Liver (tissue), 9 donors: Measurements from ENCODE around the gene RBM18. TPM values are rescaled to one million over a fixed set of nuclear protein-coding genes. Genes with fewer than 3 reads are reported as not detected.

Source experiments
- DNase-seq: peaks from one replicate; pipeline ENCODE4 v3.0.0-alpha.2; 2017; ENCODE audit warnings: low spot score
- H3K27ac ChIP-seq, 2 donors: one replicate each; pipeline ENCODE4 v1.7.0; 2013; ENCODE audit warnings: inconsistent platforms in 2 of 2, low read length in 2 of 2, control low read depth in 1 of 2, low read depth in 1 of 2, mild to moderate bottlenecking in 1 of 2
- H3K27me3 ChIP-seq, 4 donors: one replicate each; pipeline versions ENCODE4 v1.6.1 to v1.7.0; 2013; ENCODE audit warnings: low read length in 3 of 4, inconsistent platforms in 1 of 4, mild to moderate bottlenecking in 1 of 4, moderate library complexity in 1 of 4; ENCODE audit not compliant: control insufficient read depth in 4 of 4, insufficient read depth in 4 of 4
- H3K36me3 ChIP-seq, 4 donors: one replicate each; pipeline versions ENCODE4 v1.6.1 to v1.7.0; 2013; ENCODE audit warnings: low read length in 3 of 4, mild to moderate bottlenecking in 3 of 4, low read depth in 1 of 4, moderate library complexity in 1 of 4; ENCODE audit not compliant: control insufficient read depth in 4 of 4, insufficient read depth in 3 of 4
- H3K4me1 ChIP-seq, 4 donors: one replicate each; pipeline versions ENCODE4 v1.6.1 to v1.7.0; 2013; ENCODE audit warnings: low read length in 3 of 4, mild to moderate bottlenecking in 3 of 4, moderate library complexity in 1 of 4; ENCODE audit not compliant: control insufficient read depth in 4 of 4, insufficient read depth in 4 of 4
- H3K4me3 ChIP-seq, 3 donors: one replicate each; pipeline versions ENCODE4 v1.6.1 to v1.7.0; 2013; ENCODE audit warnings: low read length in 3 of 3, control low read depth in 1 of 3, low read depth in 1 of 3, mild to moderate bottlenecking in 1 of 3
- H3K9ac ChIP-seq, 2 donors: one replicate each; pipeline ENCODE4 v1.7.0; 2013; ENCODE audit warnings: low read length in 2 of 2, mild to moderate bottlenecking in 2 of 2, moderate library complexity in 2 of 2, control low read depth in 1 of 2, low read depth in 1 of 2
- H3K9me3 ChIP-seq, 4 donors: one replicate each; pipeline versions ENCODE4 v1.6.1 to v1.7.0; 2013; ENCODE audit warnings: low read length in 3 of 4; ENCODE audit not compliant: control insufficient read depth in 4 of 4
- EGR1 ChIP-seq, 2 donors: IDR thresholded peaks; 2 replicates each; pipeline ENCODE4 v1.6.1; 2016 to 2018; ENCODE audit warnings: antibody characterized with exemption in 2 of 2, low read depth in 2 of 2
- FOXA1 ChIP-seq: IDR thresholded peaks from 2 replicates; pipeline ENCODE4 v1.6.1; 2016; ENCODE audit warnings: antibody characterized with exemption
- FOXA2 ChIP-seq: IDR thresholded peaks from 2 replicates; pipeline ENCODE4 v1.6.1; 2016; ENCODE audit warnings: antibody characterized with exemption
- GABPA ChIP-seq, 2 donors: IDR thresholded peaks in 1 of 2; conservative IDR thresholded peaks in 1 of 2; 2 replicates each; pipeline ENCODE4 v1.6.1; 2016; ENCODE audit warnings: antibody characterized with exemption in 2 of 2, mild to moderate bottlenecking in 1 of 2, moderate library complexity in 1 of 2
- HNF4A ChIP-seq, 2 donors: conservative IDR thresholded peaks; 2 replicates each; pipeline ENCODE4 v1.6.1; 2016; ENCODE audit warnings: antibody characterized with exemption in 2 of 2, mild to moderate bottlenecking in 2 of 2
- JUND ChIP-seq, 2 donors: IDR thresholded peaks; 2 replicates each; pipeline ENCODE4 v1.6.1; 2016; ENCODE audit warnings: antibody characterized with exemption in 2 of 2
- NR2F2 ChIP-seq: IDR thresholded peaks from 2 replicates; pipeline ENCODE4 v1.6.1; 2016; ENCODE audit warnings: antibody characterized with exemption
- SP1 ChIP-seq: IDR thresholded peaks from 2 replicates; pipeline ENCODE4 v1.6.1; 2018; ENCODE audit warnings: antibody characterized with exemption, mild to moderate bottlenecking
- TAF1 ChIP-seq: conservative IDR thresholded peaks from 2 replicates; pipeline ENCODE4 v1.6.1; 2016; ENCODE audit warnings: antibody characterized with exemption, mild to moderate bottlenecking
- YY1 ChIP-seq: IDR thresholded peaks from 2 replicates; pipeline ENCODE4 v1.6.1; 2016; ENCODE audit warnings: antibody characterized with exemption, mild to moderate bottlenecking
- WGBS: extraction: QIAGEN DNeasy Blood & Tissue Kit; methylation state at CpG from one replicate; pipeline ENCODE4 v1.1.7; 2013; 5-methylcytosine and 5-hydroxymethylcytosine counted together
- polyA plus RNA-seq, 2 donors: library from polyadenylated mRNA; stranded (reverse) in 1 of 2; unstranded in 1 of 2; fragments of 200-250 nt in 1 of 2; fragments of >200 nt in 1 of 2; fragmentation: Nextera tagmentation in 1 of 2; extraction: Ambion mirVana in 1 of 2; gene quantifications; one replicate each; pipeline versions ENCODE4 v1.2.1 to v1.2.3, GENCODE V29; 2013 to 2015
- total RNA-seq, 2 donors: library from RNA; depleted of rRNA; stranded (reverse); fragments of >200 nt; gene quantifications; one replicate each; pipeline ENCODE4 v1.2.3, GENCODE V29; 2014
- TF ChIP-seq, protein P1 (sequence below): IDR thresholded peaks from 2 replicates; pipeline ENCODE4 v1.6.1; 2016; ENCODE audit warnings: antibody characterized with exemption
- TF ChIP-seq, protein P2 (sequence below): IDR thresholded peaks from 2 replicates; pipeline ENCODE4 v1.6.1; 2016; ENCODE audit warnings: antibody characterized with exemption
- TF ChIP-seq, protein P3 (sequence below): fragments of 150-350 bp; IDR thresholded peaks from 2 replicates; pipeline ENCODE4 v1.5.1; 2017; ENCODE audit warnings: improper control_type of control experiment, low read depth, low read length; ENCODE audit not compliant: missing input control
- donor health status: healthy.
- donor health status: healthy.
- donor health status: healthy.
- donor health status: healthy.
- donor health status: healthy.

RBM18 gene
- total and polyA plus RNA-seq, 4 donors = 3.4 to 7.7 (median 5.5) TPM

DNA sequence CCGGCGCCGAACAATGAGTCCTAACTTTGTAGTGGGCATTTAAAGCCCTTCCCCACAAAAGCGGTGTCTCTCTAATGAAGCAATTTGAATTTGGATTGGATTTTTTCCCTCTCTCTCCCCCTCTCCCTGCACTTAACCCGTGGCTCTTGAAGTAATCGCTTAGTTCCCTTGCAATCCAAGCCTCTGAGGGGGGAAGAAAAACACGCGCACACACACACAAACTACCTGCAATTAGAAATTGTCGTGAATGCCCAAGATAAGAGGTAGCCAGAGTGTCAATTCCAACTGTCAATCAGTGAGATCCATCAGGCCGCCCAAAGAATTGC is 37.1 kb downstream of the RBM18 start (continued):
- TF ChIP-seq, protein P1, sequence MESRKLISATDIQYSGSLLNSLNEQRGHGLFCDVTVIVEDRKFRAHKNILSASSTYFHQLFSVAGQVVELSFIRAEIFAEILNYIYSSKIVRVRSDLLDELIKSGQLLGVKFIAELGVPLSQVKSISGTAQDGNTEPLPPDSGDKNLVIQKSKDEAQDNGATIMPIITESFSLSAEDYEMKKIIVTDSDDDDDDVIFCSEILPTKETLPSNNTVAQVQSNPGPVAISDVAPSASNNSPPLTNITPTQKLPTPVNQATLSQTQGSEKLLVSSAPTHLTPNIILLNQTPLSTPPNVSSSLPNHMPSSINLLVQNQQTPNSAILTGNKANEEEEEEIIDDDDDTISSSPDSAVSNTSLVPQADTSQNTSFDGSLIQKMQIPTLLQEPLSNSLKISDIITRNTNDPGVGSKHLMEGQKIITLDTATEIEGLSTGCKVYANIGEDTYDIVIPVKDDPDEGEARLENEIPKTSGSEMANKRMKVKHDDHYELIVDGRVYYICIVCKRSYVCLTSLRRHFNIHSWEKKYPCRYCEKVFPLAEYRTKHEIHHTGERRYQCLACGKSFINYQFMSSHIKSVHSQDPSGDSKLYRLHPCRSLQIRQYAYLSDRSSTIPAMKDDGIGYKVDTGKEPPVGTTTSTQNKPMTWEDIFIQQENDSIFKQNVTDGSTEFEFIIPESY = no peak
- TF ChIP-seq GABPA (IDR thresholded peaks at IDR 0.05 in 1 of 2, conservative IDR thresholded peaks at IDR 0.05 in 1 of 2) = no peak
- TF ChIP-seq EGR1 (IDR thresholded peaks at IDR 0.05; ENCODE audit: low read depth in 2 of 2) = no peak
- no peak for TF ChIP-seq HNF4A (conservative IDR thresholded peaks at IDR 0.05)

DNA sequence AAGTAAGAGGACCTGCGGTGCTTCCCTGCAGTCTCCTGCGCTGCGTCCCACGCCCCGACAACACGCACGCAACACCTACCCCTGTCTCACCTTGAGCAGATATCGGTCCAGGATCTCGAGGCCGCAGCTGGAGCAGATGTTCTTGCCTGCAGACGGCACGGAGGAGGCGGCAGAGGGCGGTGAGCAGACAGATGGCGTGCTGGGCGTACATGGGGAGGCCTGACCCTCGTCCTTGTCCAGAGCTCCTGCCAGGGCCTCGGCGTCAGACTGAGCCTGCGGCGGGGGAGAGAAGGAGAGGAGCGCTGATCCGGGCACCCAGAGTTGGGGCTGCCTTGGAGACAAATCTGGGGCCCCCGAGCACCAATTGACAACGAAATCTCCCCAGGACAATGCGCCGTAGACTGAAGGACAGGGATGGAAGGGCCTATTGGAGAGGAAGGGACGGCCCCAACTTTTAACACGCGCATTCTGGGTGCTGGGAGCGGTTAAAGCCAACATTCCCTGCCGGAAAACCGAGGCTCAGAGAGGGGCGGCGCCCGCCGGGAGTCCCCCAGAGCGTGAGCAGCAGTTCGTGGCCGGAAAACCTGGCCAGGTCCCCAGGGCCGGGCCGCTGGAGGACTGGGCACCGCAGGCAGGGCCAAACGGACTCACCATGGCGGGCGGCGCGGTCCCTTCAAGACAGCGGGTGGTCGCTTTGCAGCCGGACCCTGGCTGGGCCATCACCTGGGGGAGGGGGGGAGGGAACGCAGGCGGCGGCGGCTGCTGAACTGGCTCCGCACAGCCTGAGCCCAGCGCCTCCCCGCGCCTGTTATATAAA is 37.7 kb downstream of the RBM18 start:
- Histone ChIP-seq H3K4me1 (peaks cover 13 to 30% (median 18%) of the 10 kb centered on the region in 4 donors), H3K9me3 (no peaks in the 10 kb centered on the region), H3K27ac (no peak overlapping the region), H3K4me3 (no peak overlapping the region), H3K27me3 (peaks cover 3 to 33% (median 18%) of the 10 kb centered on the region in 4 donors), H3K9ac (no peak overlapping the region), H3K36me3 (no peaks in the 10 kb centered on the region)
- TF ChIP-seq HNF4A (conservative IDR thresholded peaks at IDR 0.05) (no peak), YY1 (no peak), SP1 (no peak), EGR1 (IDR thresholded peaks at IDR 0.05; ENCODE audit: low read depth in 2 of 2) (no peak), NR2F2 (no peak), TAF1 (no peak), FOXA2 (no peak), FOXA1 (no peak), JUND (IDR thresholded peaks at IDR 0.05) (no peak)
- TF ChIP-seq, protein P2, sequence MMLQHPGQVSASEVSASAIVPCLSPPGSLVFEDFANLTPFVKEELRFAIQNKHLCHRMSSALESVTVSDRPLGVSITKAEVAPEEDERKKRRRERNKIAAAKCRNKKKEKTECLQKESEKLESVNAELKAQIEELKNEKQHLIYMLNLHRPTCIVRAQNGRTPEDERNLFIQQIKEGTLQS = no peak
- TF ChIP-seq, protein P3, sequence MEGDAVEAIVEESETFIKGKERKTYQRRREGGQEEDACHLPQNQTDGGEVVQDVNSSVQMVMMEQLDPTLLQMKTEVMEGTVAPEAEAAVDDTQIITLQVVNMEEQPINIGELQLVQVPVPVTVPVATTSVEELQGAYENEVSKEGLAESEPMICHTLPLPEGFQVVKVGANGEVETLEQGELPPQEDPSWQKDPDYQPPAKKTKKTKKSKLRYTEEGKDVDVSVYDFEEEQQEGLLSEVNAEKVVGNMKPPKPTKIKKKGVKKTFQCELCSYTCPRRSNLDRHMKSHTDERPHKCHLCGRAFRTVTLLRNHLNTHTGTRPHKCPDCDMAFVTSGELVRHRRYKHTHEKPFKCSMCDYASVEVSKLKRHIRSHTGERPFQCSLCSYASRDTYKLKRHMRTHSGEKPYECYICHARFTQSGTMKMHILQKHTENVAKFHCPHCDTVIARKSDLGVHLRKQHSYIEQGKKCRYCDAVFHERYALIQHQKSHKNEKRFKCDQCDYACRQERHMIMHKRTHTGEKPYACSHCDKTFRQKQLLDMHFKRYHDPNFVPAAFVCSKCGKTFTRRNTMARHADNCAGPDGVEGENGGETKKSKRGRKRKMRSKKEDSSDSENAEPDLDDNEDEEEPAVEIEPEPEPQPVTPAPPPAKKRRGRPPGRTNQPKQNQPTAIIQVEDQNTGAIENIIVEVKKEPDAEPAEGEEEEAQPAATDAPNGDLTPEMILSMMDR = no peak
- TF ChIP-seq, protein P1 = no peak
- 10% methylated on average over 59 of the region's 59 CpGs for WGBS
- DNase-seq = no peak
